ENCODE measurements around the gene TRPV3.
"Not testable (repeated sequence)": the region's sequence is repeated elsewhere in the genome, so short reads cannot be mapped to it uniquely, and the experiment has no call there.

TRPV3 gene

GRCh38 chr17:3573246-3574100, 15.9 kb upstream of the TRPV3 start:
- DNase-seq (ENCODE audit: low read depth) = no peak

GRCh38 chr17:3572231-3572630, 14.6 kb upstream of the TRPV3 start:
- DNase-seq (ENCODE audit: low read depth) = no peak

- no peak for DNase-seq (ENCODE audit: low read depth)
Measured at GRCh38 chr17:3571043-3571900, 13.7 kb upstream of the TRPV3 start.

GRCh38 chr17:3569534-3570137, 12.0 kb upstream of the TRPV3 start:
- no peak for DNase-seq (ENCODE audit: low read depth)

GRCh38 chr17:3566551-3566950, 8.9 kb upstream of the TRPV3 start:
- DNase-seq (ENCODE audit: low read depth) = no peak

GRCh38 chr17:3565143-3565542, 7.5 kb upstream of the TRPV3 start:
- no peak for DNase-seq (ENCODE audit: low read depth)

GRCh38 chr17:3564241-3564640, 6.6 kb upstream of the TRPV3 start:
- DNase-seq (ENCODE audit: low read depth) = not testable (repeated sequence)

GRCh38 chr17:3559270-3559645, 1.6 kb upstream of the TRPV3 start:
- no peak for DNase-seq (ENCODE audit: low read depth)

GRCh38 chr17:3558603-3559269, 1.1 kb upstream of the TRPV3 start:
- DNase-seq (ENCODE audit: low read depth) = no peak

GRCh38 chr17:3556916-3557767, 470 bp downstream of the TRPV3 start:
- DNase-seq (ENCODE audit: low read depth) = no peak

GRCh38 chr17:3556239-3556915, 1.2 kb downstream of the TRPV3 start:
- DNase-seq (ENCODE audit: low read depth) = no peak

GRCh38 chr17:3555189-3555796, 2.3 kb downstream of the TRPV3 start:
- no peak for DNase-seq (ENCODE audit: low read depth)

- no peak for DNase-seq (ENCODE audit: low read depth)
Measured at GRCh38 chr17:3554440-3554839, 3.2 kb downstream of the TRPV3 start.

GRCh38 chr17:3553419-3554401, 3.9 kb downstream of the TRPV3 start:
- DNase-seq (ENCODE audit: low read depth) = no peak

- DNase-seq (ENCODE audit: low read depth) = no peak
Measured at GRCh38 chr17:3552916-3553315, 4.7 kb downstream of the TRPV3 start.

- DNase-seq (ENCODE audit: low read depth) = no peak
Measured at GRCh38 chr17:3551189-3551588, 6.4 kb downstream of the TRPV3 start.

GRCh38 chr17:3549610-3550162, 7.9 kb downstream of the TRPV3 start:
- DNase-seq (ENCODE audit: low read depth) = no peak

GRCh38 chr17:3547628-3548027, 10.0 kb downstream of the TRPV3 start:
- DNase-seq (ENCODE audit: low read depth) = no peak

GRCh38 chr17:3546997-3547396, 10.6 kb downstream of the TRPV3 start:
- no peak for DNase-seq (ENCODE audit: low read depth)

Data from stimulated activated CD8-positive, alpha-beta memory T cell treated with anti-CD3 and anti-CD28 coated beads, Interleukin-15, amount 100 ng/mL, for 24 hours (primary cell).